HUES64 (cell line): ENCODE results near the gene IP6K2.
"Not testable (repeated sequence)": the region's sequence is repeated elsewhere in the genome, so short reads cannot be mapped to it uniquely, and the experiment has no call there.

Experiments
- H3K27ac ChIP-seq: 2 replicates; pipeline ENCODE4 v1.7.0; 2013; ENCODE audit warnings: low read depth, low read length, inconsistent platforms
- H3K27me3 ChIP-seq: 2 replicates; pipeline ENCODE4 v1.6.1; 2013; ENCODE audit warnings: mild to moderate bottlenecking, low read length; ENCODE audit not compliant: insufficient read depth
- H3K36me3 ChIP-seq: 2 replicates; pipeline ENCODE4 v1.6.1; 2013; ENCODE audit warnings: mild to moderate bottlenecking, low read length; ENCODE audit not compliant: insufficient read depth
- H3K4me1 ChIP-seq: 2 replicates; pipeline ENCODE4 v1.6.1; 2013; ENCODE audit warnings: mild to moderate bottlenecking, low read length, moderate library complexity; ENCODE audit not compliant: insufficient read depth
- H3K4me3 ChIP-seq: 2 replicates; pipeline ENCODE4 v1.5.1; 2013; ENCODE audit warnings: mild to moderate bottlenecking, low read length, moderate library complexity
- H3K9ac ChIP-seq: 2 replicates; pipeline ENCODE4 v1.6.1; 2013; ENCODE audit warnings: mild to moderate bottlenecking, low read depth, low read length
- H3K9me3 ChIP-seq: 2 replicates; pipeline ENCODE4 v1.6.1; 2013; ENCODE audit warnings: low read depth, low read length; ENCODE audit not compliant: insufficient read depth
- WGBS: fragments of 150-250, 120-280 bp; methylation state at CpG from one replicate; pipeline ENCODE4 v1.1.7; 2013; ENCODE audit warnings: missing lambda C conversion rate; 5-methylcytosine and 5-hydroxymethylcytosine counted together

The IP6K2 gene

DNA sequence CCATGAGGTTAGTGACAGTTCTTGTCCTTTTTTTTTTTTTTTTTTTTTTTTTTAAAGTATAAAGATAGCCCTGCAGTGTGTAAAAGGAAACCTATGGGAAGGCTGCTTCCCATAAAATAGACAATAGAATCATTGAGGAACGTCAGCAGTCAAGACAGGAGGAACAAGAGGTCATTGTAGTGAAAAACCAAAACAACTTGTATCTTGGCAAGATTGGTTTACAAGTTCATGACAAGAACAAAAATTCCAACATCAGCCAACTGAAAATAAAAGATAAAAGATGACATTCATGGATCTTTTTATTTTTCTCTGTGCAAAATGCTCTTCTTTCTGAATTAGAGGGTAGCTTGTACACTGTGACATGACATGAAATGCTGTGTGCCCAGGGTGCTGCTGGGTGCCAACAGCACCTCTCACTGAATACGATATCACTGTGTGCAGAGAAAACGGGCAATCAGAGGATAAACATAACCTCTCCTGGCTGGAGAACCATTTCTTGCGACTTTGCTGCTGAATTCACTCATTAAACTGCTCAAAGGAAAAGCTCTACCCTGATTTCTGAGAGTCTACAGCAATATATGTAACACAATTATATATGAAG lies 30.1 kb upstream of the IP6K2 start:
- H3K4me1 ChIP-seq, result no peaks in the 10 kb centered on the region
- WGBS, result 94% methylated on average over 4 of the region's 4 CpGs
- H3K36me3 ChIP-seq, result peaks cover 9% of the 10 kb centered on the region; the same call in 1 of the 2 replicates
- H3K27ac ChIP-seq, result no peak overlapping the region
- H3K9ac ChIP-seq, result no peak overlapping the region
- H3K27me3 ChIP-seq, result no peaks in the 10 kb centered on the region
- no peaks in the 10 kb centered on the region for H3K9me3 ChIP-seq
- H3K4me3 ChIP-seq, result no peak overlapping the region

DNA sequence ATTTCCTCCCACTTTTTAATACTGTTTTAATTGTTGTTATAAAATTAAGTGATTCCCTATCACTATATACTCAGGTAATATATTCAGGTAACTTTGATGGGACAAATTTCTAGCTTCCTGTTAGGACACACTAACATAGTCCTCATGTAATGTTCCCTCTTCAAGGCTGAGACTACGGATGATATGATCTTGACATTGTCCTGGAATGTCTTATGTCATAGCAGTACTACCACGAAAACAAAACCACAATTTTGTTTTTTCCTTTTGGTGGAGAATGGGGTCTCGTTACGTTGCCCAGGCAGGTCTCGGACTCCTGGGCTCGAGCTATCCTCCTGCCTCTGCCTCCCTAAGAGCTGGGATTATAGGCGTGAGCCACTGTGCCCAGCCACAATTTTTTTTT lies 26.8 kb upstream of the IP6K2 start:
- no peaks in the 10 kb centered on the region for H3K27me3 ChIP-seq
- H3K27ac ChIP-seq, result no peak overlapping the region
- no peak overlapping the region for H3K9ac ChIP-seq
- WGBS, result 92% methylated on average over 7 of the region's 7 CpGs
- no peaks in the 10 kb centered on the region for H3K36me3 ChIP-seq
- H3K4me3 ChIP-seq, result no peak overlapping the region
- H3K9me3 ChIP-seq, result no peaks in the 10 kb centered on the region
- H3K4me1 ChIP-seq, result no peaks in the 10 kb centered on the region

DNA sequence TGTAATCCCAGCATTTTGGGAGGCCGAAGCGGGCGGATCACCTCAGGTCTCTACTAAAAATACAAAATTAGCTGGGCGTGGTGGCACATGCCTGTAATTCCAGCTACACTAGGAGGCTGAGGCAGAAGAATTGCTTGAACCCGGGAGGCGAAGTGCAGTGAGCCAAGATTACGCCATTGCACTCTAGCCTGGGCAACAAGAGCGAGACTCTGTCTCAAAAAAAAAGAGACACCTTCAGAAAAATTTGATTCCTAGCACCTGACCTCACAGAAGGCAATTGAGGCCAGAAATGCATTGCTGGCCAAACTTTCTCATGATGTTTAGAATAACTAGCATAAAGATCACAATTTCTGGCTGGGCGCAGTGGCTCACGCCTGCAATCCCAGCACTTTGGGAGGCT lies 24.2 kb upstream of the IP6K2 start:
- H3K4me1 ChIP-seq, H3K4me3 ChIP-seq, H3K9ac ChIP-seq, H3K27ac ChIP-seq, H3K9me3 ChIP-seq, H3K27me3 ChIP-seq, H3K36me3 ChIP-seq: not testable (repeated sequence)
- WGBS, result 95% methylated on average over 10 of the region's 10 CpGs

DNA sequence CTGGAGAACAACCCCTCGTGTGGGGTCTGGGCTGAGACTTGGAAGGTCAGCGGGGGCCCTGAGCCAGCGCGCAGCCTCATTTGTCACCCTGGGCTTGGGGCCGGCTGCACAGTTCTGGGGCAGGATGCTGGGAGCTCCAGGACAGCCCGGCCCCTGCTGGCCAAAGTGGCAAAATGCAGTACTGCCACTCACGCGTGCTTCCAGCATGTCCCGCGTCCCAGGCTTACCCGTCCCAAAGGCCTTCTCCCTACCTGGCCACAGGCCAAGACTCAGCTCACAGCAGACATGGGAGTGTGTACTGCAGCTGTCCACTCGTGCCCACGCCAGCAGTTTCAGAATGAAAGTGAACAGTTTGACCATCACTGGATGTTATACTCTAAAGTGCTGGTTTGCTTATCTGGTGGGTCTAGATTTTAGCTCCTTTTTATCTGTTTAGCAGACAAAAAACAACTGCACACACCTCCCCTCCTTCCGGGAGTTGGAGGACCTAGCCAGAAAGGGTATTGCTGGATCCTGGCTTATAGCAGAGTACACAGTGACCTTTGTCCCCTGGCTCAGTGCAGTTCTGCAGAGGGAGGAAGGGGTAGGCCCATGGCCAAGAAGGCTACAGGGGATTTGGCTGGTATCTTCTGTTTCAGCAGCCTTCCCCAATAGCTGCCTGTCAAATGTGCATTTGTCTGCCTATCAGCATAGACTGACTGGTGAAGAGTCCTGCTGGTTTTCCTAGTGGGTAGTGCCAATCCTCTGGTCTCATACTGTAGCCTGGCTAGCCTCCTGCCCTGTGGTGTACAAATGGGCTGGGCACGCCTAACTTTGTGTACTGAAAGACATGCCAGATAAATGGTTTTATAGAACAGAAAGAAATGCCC lies 23.2 kb upstream of the IP6K2 start:
- WGBS, result 35% methylated on average over 15 of the region's 15 CpGs
- Histone ChIP-seq H3K9ac (no peak overlapping the region), H3K9me3 (no peaks in the 10 kb centered on the region), H3K27me3 (no peaks in the 10 kb centered on the region), H3K4me3 (no peak overlapping the region), H3K27ac (no peak overlapping the region), H3K36me3 (no peaks in the 10 kb centered on the region), H3K4me1 (no peaks in the 10 kb centered on the region)

DNA sequence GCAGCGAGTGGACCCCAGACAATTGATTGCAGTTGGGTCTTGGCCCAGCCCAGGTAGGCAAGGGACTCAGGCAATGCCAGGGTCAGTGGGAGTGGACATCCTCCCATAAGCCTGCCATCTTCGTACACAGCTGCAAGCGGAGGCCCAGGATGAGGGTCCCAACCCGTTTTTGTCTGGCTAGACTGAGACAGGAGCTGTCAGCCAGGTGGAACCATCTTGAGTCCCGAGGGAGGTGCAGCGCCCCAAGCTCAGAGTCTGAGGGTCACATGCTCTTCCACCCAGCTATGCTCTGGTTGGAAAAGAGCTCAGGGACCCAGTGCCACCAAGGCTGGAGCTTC lies 22.6 kb upstream of the IP6K2 start:
- Histone ChIP-seq H3K9me3 (no peaks in the 10 kb centered on the region), H3K27me3 (no peaks in the 10 kb centered on the region), H3K36me3 (no peaks in the 10 kb centered on the region), H3K9ac (no peak overlapping the region), H3K27ac (no peak overlapping the region), H3K4me1 (no peaks in the 10 kb centered on the region), H3K4me3 (no peak overlapping the region)
- WGBS, result 83% methylated on average over 6 of the region's 6 CpGs

DNA sequence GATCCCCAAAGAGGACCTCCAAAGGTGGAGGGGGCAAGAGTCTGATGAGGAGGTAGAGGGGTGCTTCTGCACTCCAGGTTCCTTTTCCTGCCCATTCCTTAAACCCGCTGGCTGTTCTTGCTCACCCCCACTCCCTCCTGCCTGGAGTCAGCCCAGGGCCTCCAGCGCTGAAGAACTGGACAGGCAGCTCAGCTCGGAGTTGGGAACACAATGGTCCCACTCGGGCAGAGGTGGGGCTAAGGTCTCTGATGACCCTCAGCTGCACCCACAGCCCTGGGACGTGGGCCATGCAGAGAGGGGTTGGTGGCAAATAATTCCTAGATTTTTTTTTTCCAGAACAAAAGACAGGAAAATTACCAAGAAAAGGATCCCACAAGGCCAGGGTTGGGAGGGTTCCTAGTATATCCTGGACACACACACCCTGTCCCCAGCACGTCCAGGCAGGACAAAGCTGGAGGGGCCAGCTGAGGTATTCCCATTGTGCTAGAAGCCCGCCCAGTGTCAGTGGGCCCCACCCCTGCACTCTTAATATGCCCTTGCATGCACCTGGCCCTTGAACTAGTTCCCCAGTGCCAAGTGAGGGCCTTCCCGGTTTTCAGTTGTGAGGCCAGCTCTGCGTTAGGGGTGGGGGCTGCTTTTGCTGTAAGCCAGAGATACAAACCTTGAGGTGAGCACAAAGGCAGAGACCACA lies 22.1 kb upstream of the IP6K2 start:
- WGBS, result 90% methylated on average over 9 of the region's 9 CpGs
- Histone ChIP-seq H3K4me1 (no peaks in the 10 kb centered on the region), H3K4me3 (no peak overlapping the region), H3K36me3 (no peaks in the 10 kb centered on the region), H3K27me3 (no peaks in the 10 kb centered on the region), H3K9me3 (no peaks in the 10 kb centered on the region), H3K27ac (no peak overlapping the region), H3K9ac (no peak overlapping the region)

DNA sequence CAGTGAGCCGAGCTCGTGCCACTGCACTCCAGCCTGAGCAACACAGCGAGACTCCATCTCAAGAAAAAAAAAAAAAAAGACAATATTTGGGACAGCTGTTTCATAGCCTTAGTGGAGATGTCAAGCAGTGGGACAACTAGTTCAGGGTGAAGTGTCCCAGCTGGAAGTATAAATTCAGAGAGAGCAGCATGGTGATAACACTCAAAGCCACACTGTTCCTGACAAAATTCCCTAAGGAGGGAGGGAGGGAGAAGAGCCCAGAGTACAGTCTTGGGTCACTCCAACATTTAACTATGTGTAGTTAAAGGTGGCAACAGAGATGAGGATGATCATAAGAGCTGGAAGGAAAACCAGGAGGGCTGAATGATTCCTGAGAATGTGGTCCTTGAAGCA lies 21.1 kb upstream of the IP6K2 start:
- Histone ChIP-seq H3K9me3 (no peaks in the 10 kb centered on the region), H3K4me3 (no peak overlapping the region), H3K27me3 (no peaks in the 10 kb centered on the region), H3K27ac (no peak overlapping the region), H3K9ac (no peak overlapping the region), H3K4me1 (no peaks in the 10 kb centered on the region), H3K36me3 (no peaks in the 10 kb centered on the region)
- 95% methylated on average over 3 of the region's 3 CpGs for WGBS

DNA sequence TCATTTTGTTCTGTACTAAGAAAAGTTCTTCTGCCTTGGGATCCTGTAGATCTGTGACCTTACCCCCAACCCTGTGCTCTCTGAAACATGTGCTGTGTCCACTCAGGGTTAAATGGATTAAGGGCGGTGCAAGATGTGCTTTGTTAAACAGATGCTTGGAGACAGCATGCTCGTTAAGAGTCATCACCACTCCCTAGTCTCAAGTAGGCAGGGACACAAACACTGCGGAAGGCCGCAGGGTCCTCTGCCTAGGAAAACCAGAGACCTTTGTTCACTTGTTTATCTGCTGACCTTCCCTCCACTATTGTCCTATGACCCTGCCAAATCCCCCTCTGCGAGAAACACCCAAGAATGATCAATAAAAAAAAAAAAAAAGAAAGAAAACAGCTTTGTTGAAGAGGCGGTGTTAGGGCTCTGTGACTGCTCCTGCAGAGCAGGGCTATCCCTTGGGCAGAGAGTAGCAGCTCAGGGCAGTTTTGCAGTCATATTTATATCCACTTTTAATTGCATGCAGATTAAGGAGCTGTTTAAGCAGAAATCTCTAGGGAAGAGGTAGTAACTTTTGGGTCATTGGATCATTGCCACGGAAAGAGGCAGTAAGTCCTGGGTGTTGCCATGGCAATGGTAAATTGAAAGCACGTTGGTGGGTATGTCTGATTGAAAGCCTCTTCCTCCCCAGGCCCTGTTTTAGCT lies 18.2 kb upstream of the IP6K2 start:
- H3K4me1 ChIP-seq, H3K27ac ChIP-seq: not testable (repeated sequence)
- 76% methylated on average over 7 of the region's 8 CpGs for WGBS

DNA sequence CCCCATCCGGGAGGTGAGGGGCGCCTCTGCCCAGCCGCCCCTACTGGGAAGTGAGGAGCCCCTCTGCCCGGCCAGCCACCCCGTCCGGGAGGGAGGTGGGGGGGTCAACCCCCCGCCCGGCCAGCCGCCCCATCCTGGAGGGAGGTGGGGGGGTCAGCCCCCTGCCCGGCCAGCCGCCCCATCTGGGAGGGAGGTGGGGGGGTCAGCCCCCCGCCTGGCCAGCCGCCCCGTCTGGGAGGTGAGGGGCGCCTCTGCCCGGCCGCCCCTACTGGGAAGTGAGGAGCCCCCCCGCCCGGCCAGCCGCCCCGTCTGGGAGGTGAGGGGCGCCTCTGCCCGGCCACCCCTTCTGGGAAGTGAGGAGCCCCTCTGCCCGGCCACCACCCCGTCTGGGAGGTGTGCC lies 17.5 kb upstream of the IP6K2 start:
- 91% methylated on average over 20 of the region's 25 CpGs for WGBS
- H3K9me3 ChIP-seq, H3K4me1 ChIP-seq, H3K27me3 ChIP-seq, H3K27ac ChIP-seq, H3K9ac ChIP-seq, H3K4me3 ChIP-seq, H3K36me3 ChIP-seq: not testable (repeated sequence)

More for the DNA sequence above, 18.2 kb upstream of the IP6K2 start:
- H3K9me3 ChIP-seq, H3K4me3 ChIP-seq, H3K27me3 ChIP-seq, H3K36me3 ChIP-seq, H3K9ac ChIP-seq: not testable (repeated sequence)

DNA sequence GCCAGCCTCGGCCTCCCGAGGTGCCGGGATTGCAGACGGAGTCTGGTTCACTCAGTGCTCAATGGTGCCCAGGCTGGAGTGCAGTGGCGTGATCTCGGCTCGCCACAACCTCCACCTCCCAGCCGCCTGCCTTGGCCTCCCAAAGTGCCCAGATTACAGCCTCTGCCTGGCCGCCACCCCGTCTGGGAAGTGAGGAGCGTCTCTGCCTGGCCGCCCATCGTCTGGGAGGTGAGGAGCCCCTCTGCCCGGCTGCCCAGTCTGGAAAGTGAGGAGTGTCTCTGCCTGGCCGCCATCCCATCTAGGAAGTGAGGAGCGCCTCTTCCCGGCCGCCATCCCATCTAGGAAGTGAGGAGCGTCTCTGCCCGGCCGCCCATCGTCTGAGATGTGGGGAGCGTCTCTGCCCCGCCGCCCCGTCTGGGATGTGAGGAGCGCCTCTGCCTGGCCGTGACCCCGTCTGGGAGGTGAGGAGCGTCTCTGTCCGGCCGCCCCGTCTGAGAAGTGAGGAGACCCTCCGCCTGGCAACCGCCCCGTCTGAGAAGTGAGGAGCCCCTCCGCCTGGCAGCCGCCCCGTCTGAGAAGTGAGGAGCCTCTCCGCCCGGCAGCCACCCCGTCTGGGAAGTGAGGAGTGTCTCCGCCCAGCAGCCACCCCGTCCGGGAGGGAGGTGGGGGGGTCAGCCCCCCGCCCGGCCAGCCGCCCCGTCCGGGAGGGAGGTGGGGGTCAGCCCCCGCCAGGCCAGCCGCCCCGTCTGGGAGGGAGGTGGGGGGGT lies 16.9 kb upstream of the IP6K2 start:
- not testable (repeated sequence) for H3K4me3 ChIP-seq, H3K36me3 ChIP-seq, H3K4me1 ChIP-seq, H3K27me3 ChIP-seq, H3K27ac ChIP-seq, H3K9me3 ChIP-seq, H3K9ac ChIP-seq
- WGBS, result 95% methylated on average over 14 of the region's 53 CpGs
